KMS-11 (cell line): Measurements from ENCODE around the gene CNPY2.
"Not testable (repeated sequence)": the region's sequence is repeated elsewhere in the genome, so short reads cannot be mapped to it uniquely, and the experiment has no call there.

Source experiments
- H2AFZ ChIP-seq: fragments of 200-600 bp; sonication (generic); 2 replicates; pipeline ENCODE4 v1.6.1; 2016; ENCODE audit warnings: antibody characterized with exemption, mixed run types, low read depth
- H3K27ac ChIP-seq: fragments of 200-600 bp; sonication (generic); 2 replicates; pipeline ENCODE4 v1.6.1; 2016; ENCODE audit warnings: mild to moderate bottlenecking, mixed run types
- H3K27me3 ChIP-seq: fragments of 200-600 bp; sonication (generic); 2 replicates; pipeline ENCODE4 v1.6.1; 2017; ENCODE audit warnings: mild to moderate bottlenecking, low read depth, mixed run types, moderate library complexity; ENCODE audit not compliant: insufficient read depth
- H3K36me3 ChIP-seq: fragments of 200-600 bp; sonication (generic); 2 replicates; pipeline ENCODE4 v1.6.1; 2017; ENCODE audit warnings: mild to moderate bottlenecking, mixed run types; ENCODE audit not compliant: insufficient read depth
- H3K4me1 ChIP-seq: fragments of 200-600 bp; sonication (generic); 2 replicates; pipeline ENCODE4 v1.6.1; 2016; ENCODE audit warnings: mild to moderate bottlenecking, low read depth, mixed run types; ENCODE audit not compliant: poor library complexity, severe bottlenecking
- H3K4me2 ChIP-seq: fragments of 200-600 bp; sonication (generic); 2 replicates; pipeline ENCODE4 v1.7.0; 2016; ENCODE audit warnings: mild to moderate bottlenecking, mixed run types
- H3K4me3 ChIP-seq: fragments of 200-600 bp; sonication (generic); IDR thresholded peaks from 2 replicates; pipeline ENCODE4 v1.6.1; 2017; ENCODE audit warnings: low read depth, low read length, mixed read lengths; ENCODE audit not compliant: insufficient read depth
- H3K79me2 ChIP-seq: fragments of 200-600 bp; sonication (generic); 2 replicates; pipeline ENCODE4 v1.6.1; 2016; ENCODE audit warnings: low read depth, mixed run types; ENCODE audit not compliant: insufficient read depth
- H3K9ac ChIP-seq: fragments of 200-600 bp; sonication (generic); 2 replicates; pipeline ENCODE4 v1.6.1; 2016; ENCODE audit warnings: mild to moderate bottlenecking, mixed run types
- H4K20me1 ChIP-seq: fragments of 200-600 bp; sonication (generic); 2 replicates; pipeline ENCODE4 v1.6.1; 2016; ENCODE audit warnings: mild to moderate bottlenecking, mixed run types; ENCODE audit not compliant: insufficient read depth
- CTCF ChIP-seq: fragments of 200-600 bp; sonication (generic); conservative IDR thresholded peaks from 2 replicates; pipeline ENCODE4 v1.6.1; 2017; ENCODE audit warnings: low read depth, mild to moderate bottlenecking, antibody characterized with exemption, low read length, moderate library complexity, mixed read lengths

CNPY2 gene

GRCh38 chr12:56266693-56267442 is 48.9 kb downstream of the CNPY2 start, which contains the start of gene COQ10A:
Gene COQ10A (plus strand): TSS chr12:56266942. CDS start chr12:56267119, 177 bp downstream.
- Histone ChIP-seq H2AFZ (peak within 1 kb of the TSS; percentile 90), H3K36me3 (no peaks in the 10 kb centered on the region), H3K4me2 (peak within 1 kb of the TSS; percentile 58), H3K4me3 (peak within 1 kb of the TSS; percentile 69), H3K4me1 (peaks cover 16% of the 10 kb centered on the region), H3K27me3 (no peaks in the 10 kb centered on the region), H3K27ac (peak within 1 kb of the TSS; percentile 59), H3K9ac (peak within 1 kb of the TSS; percentile 62), H4K20me1 (no peaks in the 10 kb centered on the region), H3K79me2 (no peaks in the 10 kb centered on the region)
- peak; percentile 96 for TF ChIP-seq CTCF

GRCh38 chr12:56266068-56266692 is 49.6 kb downstream of the CNPY2 start:
- peak overlapping the region; percentile 90 for H2AFZ ChIP-seq
- H3K4me2 ChIP-seq = peak overlapping the region; percentile 58
- H3K9ac ChIP-seq = peak overlapping the region; percentile 62; the same call in 1 of the 2 replicates
- peak overlapping the region; percentile 69 for H3K4me3 ChIP-seq
- not testable (repeated sequence) for H3K79me2 ChIP-seq, H4K20me1 ChIP-seq, H3K27me3 ChIP-seq, H3K36me3 ChIP-seq
- peaks cover 16% of the 10 kb centered on the region for H3K4me1 ChIP-seq
- H3K27ac ChIP-seq = peak overlapping the region; percentile 59; the same call in 1 of the 2 replicates

- H3K4me2 ChIP-seq, H3K9ac ChIP-seq, H3K27me3 ChIP-seq: not testable (repeated sequence)
Measured at GRCh38 chr12:56262955-56263354, 52.8 kb downstream of the CNPY2 start.

GRCh38 chr12:56261503-56262232 is 54.1 kb downstream of the CNPY2 start:
- Histone ChIP-seq H3K4me1 (peaks cover 23% of the 10 kb centered on the region), H3K79me2 (peaks cover 12% of the 10 kb centered on the region), H3K27ac (no peak overlapping the region), H2AFZ (no peak overlapping the region), H3K27me3 (no peaks in the 10 kb centered on the region), H4K20me1 (no peaks in the 10 kb centered on the region), H3K4me2 (no peak overlapping the region), H3K36me3 (no peaks in the 10 kb centered on the region), H3K9ac (no peak overlapping the region), H3K4me3 (no peak overlapping the region)
- TF ChIP-seq CTCF = no peak

More at GRCh38 chr12:56262955-56263354, 52.8 kb downstream of the CNPY2 start:
- H3K4me1 ChIP-seq = peaks cover 22% of the 10 kb centered on the region
- H3K79me2 ChIP-seq, H2AFZ ChIP-seq, H3K4me3 ChIP-seq, H3K27ac ChIP-seq, H3K36me3 ChIP-seq, H4K20me1 ChIP-seq: not testable (repeated sequence)

- Histone ChIP-seq H2AFZ (no peak overlapping the region), H3K27ac (no peak overlapping the region)
Measured at GRCh38 chr12:56260921-56261320, 54.9 kb downstream of the CNPY2 start.

More at GRCh38 chr12:56260921-56261320, 54.9 kb downstream of the CNPY2 start:
- no peaks in the 10 kb centered on the region for H4K20me1 ChIP-seq
- no peaks in the 10 kb centered on the region for H3K27me3 ChIP-seq
- no peak for TF ChIP-seq CTCF
- no peak overlapping the region for H3K9ac ChIP-seq
- no peak overlapping the region for H3K4me3 ChIP-seq
- peaks cover 14% of the 10 kb centered on the region for H3K79me2 ChIP-seq
- peaks cover 19% of the 10 kb centered on the region for H3K4me1 ChIP-seq
- no peak overlapping the region for H3K4me2 ChIP-seq
- H3K36me3 ChIP-seq = no peaks in the 10 kb centered on the region
